Caki2 (cell line): ENCODE results near the gene TDRD9. TPM values are rescaled to one million over a fixed set of nuclear protein-coding genes. Genes with fewer than 3 reads are reported as not detected.

ENCODE experiments used
- DNase-seq: peaks from one replicate; pipeline ENCODE4 v3.0.0-alpha.2; 2015; ENCODE audit warnings: low read depth
- in situ Hi-C: cut with HindIII; loops from 2 replicates; pipeline ENCODE4 v1.10.0; 2016; ENCODE audit warnings: low sequenced_read_pairs, low pct_unique_long_range_greater_than_20kb, mixed read lengths
- total RNA-seq: library from RNA; depleted of rRNA; stranded (reverse); fragments of >200 nt; shearing (Covaris generic); gene quantifications from 2 replicates; pipeline ENCODE4 v1.2.3, GENCODE V29; 2014; ENCODE audit warnings: low replicate concordance

The TDRD9 gene
- total RNA-seq, 1 experiment from 2014 or later: not detected

- in situ Hi-C loops: no loop called here
- DNase-seq: no peak
These were observed 76.6 kb downstream of the TDRD9 start for GRCh38 chr14:104004849-104005248.

- in situ Hi-C loops: no loop called here
- DNase-seq: no peak
These were observed 77.2 kb downstream of the TDRD9 start for GRCh38 chr14:104005489-104005888.

GRCh38 chr14:104007121-104007520 lies 78.9 kb downstream of the TDRD9 start:
- in situ Hi-C loops: no loop called here
- no peak for DNase-seq

GRCh38 chr14:104009297-104009696 lies 81.0 kb downstream of the TDRD9 start:
- in situ Hi-C loops: no loop called here
- DNase-seq: no peak

GRCh38 chr14:104011824-104012517 lies 83.7 kb downstream of the TDRD9 start:
- no peak for DNase-seq
- in situ Hi-C loops: no loop called here

GRCh38 chr14:104014764-104015163 lies 86.5 kb downstream of the TDRD9 start:
- DNase-seq: no peak
- in situ Hi-C loops: no loop called here

- in situ Hi-C loops: no loop called here
- no peak for DNase-seq
These were observed 88.8 kb downstream of the TDRD9 start for GRCh38 chr14:104016873-104017650.

GRCh38 chr14:104019029-104019428 lies 90.8 kb downstream of the TDRD9 start:
- in situ Hi-C loops: no loop called here
- no peak for DNase-seq

- in situ Hi-C loops: no loop called here
- no peak for DNase-seq
These were observed 91.5 kb downstream of the TDRD9 start for GRCh38 chr14:104019806-104020205.

GRCh38 chr14:104020471-104020870 lies 92.2 kb downstream of the TDRD9 start:
- DNase-seq: no peak
- in situ Hi-C loops: no loop called here

- DNase-seq: no peak
- in situ Hi-C loops: no loop called here
These were observed 95.2 kb downstream of the TDRD9 start for GRCh38 chr14:104023325-104024055.

GRCh38 chr14:104025534-104025933 lies 97.3 kb downstream of the TDRD9 start:
- in situ Hi-C loops: no loop called here
- DNase-seq: no peak

- no peak for DNase-seq
- in situ Hi-C loops: no loop called here
These were observed 97.8 kb downstream of the TDRD9 start for GRCh38 chr14:104026024-104026423.

- in situ Hi-C loops: no loop called here
- no peak for DNase-seq
These were observed 102.7 kb downstream of the TDRD9 start for GRCh38 chr14:104030958-104031357.

GRCh38 chr14:104031384-104031783 lies 103.1 kb downstream of the TDRD9 start:
- in situ Hi-C loops: no loop called here
- DNase-seq: no peak

- no peak for DNase-seq
- in situ Hi-C loops: no loop called here
These were observed 106.9 kb downstream of the TDRD9 start for GRCh38 chr14:104034976-104035699.

GRCh38 chr14:104036212-104036611 lies 108.0 kb downstream of the TDRD9 start:
- in situ Hi-C loops: no loop called here

GRCh38 chr14:104037074-104037473 lies 108.8 kb downstream of the TDRD9 start:
- in situ Hi-C loops: no loop called here
- no peak for DNase-seq

More at GRCh38 chr14:104036212-104036611, 108.0 kb downstream of the TDRD9 start:
- DNase-seq: no peak
